ENCODE data around the gene GHRL. TPM values are rescaled to one million over a fixed set of nuclear protein-coding genes. Genes with fewer than 3 reads are reported as not detected.

GHRL gene
- polyA plus RNA-seq, 2 of the 4 experiments (the other 2 are of a cell fraction) = not detected

GRCh38 chr3:10278501-10278900 lies 14.2 kb downstream of the GHRL start:
- ATAC-seq (no peak; a peak in 1 of 6 replicates), DNase-seq (ENCODE audit: low read depth in 1 of 2, low spot score in 1 of 2) (no peak), FAIRE-seq (no peak)
- TF ChIP-seq PHF8 (IDR thresholded peaks at IDR 0.05; ENCODE audit: borderline replicate concordance, low read depth) (no peak), HOXB13 (CRISPR knock-in tag; IDR thresholded peaks at IDR 0.05; ENCODE audit: low read depth) (no peak), SMC3 (IDR thresholded peaks at IDR 0.05) (no peak)
- Histone ChIP-seq H3K4me1 (no peaks in the 10 kb centered on the region; the same call in 2 of the 3 replicates), H3K4me2 (no peak overlapping the region), H3K9me3 (no peaks in the 10 kb centered on the region), H3K27ac (no peak overlapping the region), H3K4me3 (no peak overlapping the region)
- WGBS (ENCODE audit: missing lambda C conversion rate) = 88% methylated on average over 1 of the region's 1 CpG
- ChIA-PET CTCF (no interaction called here), POLR2A (interaction anchor here (0.5 kb wide), 1 partner anchor 441 kb away, joined by 3 read pairs; no protein-coding TSS in a partner anchor)

- Histone ChIP-seq H3K9me3 (no peaks in the 10 kb centered on the region), H3K4me1 (no peaks in the 10 kb centered on the region; the same call in 2 of the 3 replicates), H3K4me2 (no peak overlapping the region), H3K27ac (no peak overlapping the region), H3K4me3 (no peak overlapping the region)
- DNase-seq (ENCODE audit: low read depth in 1 of 2, low spot score in 1 of 2) (no peak), FAIRE-seq (no peak), ATAC-seq (no peak)
- 82% methylated on average over 3 of the region's 3 CpGs for WGBS (ENCODE audit: missing lambda C conversion rate)
- ChIA-PET CTCF (interaction anchor here (0.7 to 1.8 kb wide), 3 partner anchors 10 to 334 kb away, joined by 3 to 10 read pairs (median 5); no protein-coding TSS in a partner anchor), POLR2A (no interaction called here)
- TF ChIP-seq FOSL2 (IDR thresholded peaks at IDR 0.05) (no peak), FOSL2 (CRISPR knock-in tag; IDR thresholded peaks at IDR 0.05) (no peak), JUNB (IDR thresholded peaks at IDR 0.05) (no peak), USF2 (IDR thresholded peaks at IDR 0.05) (no peak), ESRRA (IDR thresholded peaks at IDR 0.05; ENCODE audit: borderline replicate concordance, low read length) (no peak)
These were observed 15.6 kb downstream of the GHRL start for GRCh38 chr3:10277115-10277625.

- WGBS (ENCODE audit: missing lambda C conversion rate) = 95% methylated on average over 1 of the region's 1 CpG
- no peak for DNase-seq (ENCODE audit: low read depth in 1 of 2, low spot score in 1 of 2)
- TF ChIP-seq HES2 (IDR thresholded peaks at IDR 0.05) = no peak
- TF ChIP-seq CHD4 (IDR thresholded peaks at IDR 0.05; ENCODE audit: borderline replicate concordance) = no peak
- no peak for TF ChIP-seq E2F6 (IDR thresholded peaks at IDR 0.05; ENCODE audit: borderline replicate concordance, low read depth)
- TF ChIP-seq ZSCAN20 (CRISPR knock-in tag; IDR thresholded peaks at IDR 0.05) = no peak
- TF ChIP-seq RFX5 (IDR thresholded peaks at IDR 0.05) = no peak
- TF ChIP-seq ZC3H11A (IDR thresholded peaks at IDR 0.05) = no peak
- TF ChIP-seq SMC3 (IDR thresholded peaks at IDR 0.05) = no peak
- Histone ChIP-seq H3K9me3 (no peaks in the 10 kb centered on the region), H3K4me2 (no peak overlapping the region), H3K27ac (no peak overlapping the region), H3K4me3 (no peak overlapping the region), H3K4me1 (no peaks in the 10 kb centered on the region; the same call in 2 of the 3 replicates)
- ChIA-PET POLR2A (interaction anchor here (0.7 kb wide), 1 partner anchor 9 kb away, joined by 6 read pairs; no protein-coding TSS in a partner anchor), CTCF (interaction anchor here (1.2 to 1.4 kb wide), 3 partner anchors 9 to 329 kb away, joined by 4 to 7 read pairs (median 4); no protein-coding TSS in a partner anchor)
- no peak for ATAC-seq
- FAIRE-seq = no peak
These were observed 18.1 kb downstream of the GHRL start for GRCh38 chr3:10274601-10275000.

- Histone ChIP-seq H3K4me1 (no peaks in the 10 kb centered on the region; the same call in 2 of the 3 replicates), H3K4me2 (no peak overlapping the region), H3K4me3 (no peak overlapping the region), H3K9me3 (no peaks in the 10 kb centered on the region), H3K27ac (no peak overlapping the region)
- ATAC-seq (no peak), FAIRE-seq (no peak), DNase-seq (ENCODE audit: low read depth in 1 of 2, low spot score in 1 of 2) (no peak)
- POLR2A ChIA-PET = no interaction called here
- CTCF ChIA-PET = interaction anchor here (0.7 to 1.4 kb wide), 4 partner anchors 10 to 328 kb away, joined by 4 to 7 read pairs (median 4); no protein-coding TSS in a partner anchor
- TF ChIP-seq KDM5A (IDR thresholded peaks at IDR 0.05) = no peak
- TF ChIP-seq EP300 (IDR thresholded peaks at IDR 0.05) = no peak
- TF ChIP-seq ZNF302 (CRISPR knock-in tag; IDR thresholded peaks at IDR 0.05) = no peak
- TF ChIP-seq JUN (IDR thresholded peaks at IDR 0.05) = no peak
- no peak for TF ChIP-seq ELK1 (IDR thresholded peaks at IDR 0.05; ENCODE audit: low read depth, low read length)
- TF ChIP-seq NFE2L2 (conservative IDR thresholded peaks at IDR 0.05; ENCODE audit: low read length) = no peak
- TF ChIP-seq CTCF (IDR thresholded peaks at IDR 0.05) = no peak
- TF ChIP-seq PBX3 (IDR thresholded peaks at IDR 0.05) = no peak
- no peak for TF ChIP-seq HES2 (IDR thresholded peaks at IDR 0.05)
- WGBS (ENCODE audit: missing lambda C conversion rate) = 39% methylated on average over 1 of the region's 1 CpG
These were observed 18.9 kb downstream of the GHRL start for GRCh38 chr3:10273702-10274305.
